Measurements from ENCODE around the gene MBD3L1. TPM values are rescaled to one million over a fixed set of nuclear protein-coding genes. Genes with fewer than 3 reads are reported as not detected.

MBD3L1 gene
- polyA plus RNA-seq, 1 of the 3 experiments (the other 2 are of a cell fraction): not detected

DNA sequence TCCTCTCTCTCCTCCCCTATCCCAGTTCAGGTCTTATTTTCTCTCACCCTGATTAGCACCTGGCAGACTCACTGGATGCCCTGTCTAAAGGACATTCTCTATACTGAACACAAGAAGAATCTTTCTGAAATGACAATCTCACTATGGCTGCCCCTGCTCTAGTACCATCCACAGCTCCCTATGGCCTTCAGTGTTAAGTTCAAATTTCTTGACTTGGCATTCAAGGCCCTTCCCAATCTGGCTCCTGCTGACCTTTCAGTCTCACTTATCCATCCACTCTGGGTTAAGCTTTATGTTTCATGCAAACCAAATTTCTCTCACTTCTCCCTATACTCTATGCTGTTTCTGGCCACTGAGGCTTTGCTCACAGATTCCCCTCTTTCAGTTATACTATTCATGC, 34.2 kb downstream of the MBD3L1 start:
- POLR2A ChIA-PET: no interaction called here

DNA sequence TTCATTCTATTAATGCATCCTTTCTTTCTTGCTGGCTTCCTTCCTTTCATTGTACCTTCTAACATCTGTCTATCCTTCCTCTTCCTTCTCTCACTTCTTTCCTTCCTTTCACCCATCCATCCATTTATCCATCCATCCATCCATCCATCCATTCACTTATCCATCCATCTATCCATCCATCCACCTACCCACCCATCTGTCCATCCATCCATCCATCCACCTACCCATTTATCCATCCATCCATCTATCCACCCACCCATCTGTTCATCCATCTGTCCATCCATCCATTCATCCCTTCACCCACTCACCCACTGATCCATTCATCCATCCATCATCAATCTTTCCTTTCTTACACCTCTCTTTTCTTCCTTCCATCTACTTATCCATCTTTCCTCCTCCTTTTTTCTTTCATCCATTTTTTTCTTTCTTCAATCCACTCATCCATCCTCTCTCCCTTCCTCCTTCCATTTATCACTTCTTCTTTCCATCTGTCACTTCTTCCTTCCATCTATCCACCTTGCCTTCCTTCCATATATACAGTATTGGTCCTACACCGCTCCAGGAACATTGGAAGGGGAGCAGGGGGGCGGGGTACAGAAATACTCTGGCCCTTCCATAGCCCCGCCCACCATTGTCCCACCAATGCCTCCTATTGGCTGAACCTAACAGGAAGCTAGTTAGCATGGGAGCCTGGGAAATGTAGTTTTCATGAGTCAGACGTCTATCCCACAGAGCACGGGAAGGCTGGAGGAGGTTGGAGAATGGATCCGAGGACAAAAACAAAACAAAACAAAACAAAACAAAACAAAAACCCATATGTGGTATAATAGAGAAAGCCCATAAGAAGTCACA, 45.9 kb downstream of the MBD3L1 start:
- no peaks in the 10 kb centered on the region for H3K36me3 ChIP-seq (replicated peaks in 1 of 2; ENCODE audit: control insufficient read depth in 1 of 2, insufficient read depth in 2 of 2, low read length in 1 of 2)
- no peaks in the 10 kb centered on the region for H3K9me3 ChIP-seq
- peak; percentile 53 for DNase-seq
- no peak overlapping the region for H3K9ac ChIP-seq
- H3F3A ChIP-seq (replicated peaks; ENCODE audit: insufficient read depth): no peaks in the 10 kb centered on the region
- 11% methylated on average over 6 of the region's 6 CpGs for WGBS (ENCODE audit: low lambda C conversion rate)
- H3K4me3 ChIP-seq (ENCODE audit: low read depth in 2 of 2, low read length in 1 of 2): no peak overlapping the region
- H4K20me1 ChIP-seq (ENCODE audit: insufficient read depth): no peaks in the 10 kb centered on the region
- no peaks in the 10 kb centered on the region for H3K4me1 ChIP-seq (ENCODE audit: control insufficient read depth in 1 of 2, insufficient read depth in 2 of 2, low read depth in 1 of 2, low read length in 1 of 2)
- CTCF ChIA-PET: no interaction called here
- H3K27ac ChIP-seq (ENCODE audit: low read depth in 2 of 2, low read length in 1 of 2): no peak overlapping the region
- H3K27me3 ChIP-seq (ENCODE audit: insufficient read depth): no peaks in the 10 kb centered on the region
- H3K9me2 ChIP-seq: no peaks in the 10 kb centered on the region
- H3K4me2 ChIP-seq: no peak overlapping the region
- POLR2A ChIA-PET: no interaction called here
- H2AFZ ChIP-seq (ENCODE audit: low read depth): no peak overlapping the region
- H3K79me2 ChIP-seq (ENCODE audit: insufficient read depth): no peaks in the 10 kb centered on the region
- TF ChIP-seq, protein P1, sequence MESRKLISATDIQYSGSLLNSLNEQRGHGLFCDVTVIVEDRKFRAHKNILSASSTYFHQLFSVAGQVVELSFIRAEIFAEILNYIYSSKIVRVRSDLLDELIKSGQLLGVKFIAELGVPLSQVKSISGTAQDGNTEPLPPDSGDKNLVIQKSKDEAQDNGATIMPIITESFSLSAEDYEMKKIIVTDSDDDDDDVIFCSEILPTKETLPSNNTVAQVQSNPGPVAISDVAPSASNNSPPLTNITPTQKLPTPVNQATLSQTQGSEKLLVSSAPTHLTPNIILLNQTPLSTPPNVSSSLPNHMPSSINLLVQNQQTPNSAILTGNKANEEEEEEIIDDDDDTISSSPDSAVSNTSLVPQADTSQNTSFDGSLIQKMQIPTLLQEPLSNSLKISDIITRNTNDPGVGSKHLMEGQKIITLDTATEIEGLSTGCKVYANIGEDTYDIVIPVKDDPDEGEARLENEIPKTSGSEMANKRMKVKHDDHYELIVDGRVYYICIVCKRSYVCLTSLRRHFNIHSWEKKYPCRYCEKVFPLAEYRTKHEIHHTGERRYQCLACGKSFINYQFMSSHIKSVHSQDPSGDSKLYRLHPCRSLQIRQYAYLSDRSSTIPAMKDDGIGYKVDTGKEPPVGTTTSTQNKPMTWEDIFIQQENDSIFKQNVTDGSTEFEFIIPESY (IDR thresholded peaks at IDR 0.05; ENCODE audit: borderline replicate concordance, low read depth): no peak
- TF ChIP-seq RXRA (IDR thresholded peaks at IDR 0.05; ENCODE audit: borderline replicate concordance, low read depth) (no peak), TEAD4 (IDR thresholded peaks at IDR 0.05; ENCODE audit: borderline replicate concordance, insufficient read depth) (no peak), FOSL2 (IDR thresholded peaks at IDR 0.05; ENCODE audit: borderline replicate concordance, low read depth) (no peak), TAF1 (IDR thresholded peaks at IDR 0.05; ENCODE audit: borderline replicate concordance, low read depth, low read length) (no peak), FOXM1 (IDR thresholded peaks at IDR 0.05; ENCODE audit: low read depth) (no peak)
- TF ChIP-seq, protein P2, sequence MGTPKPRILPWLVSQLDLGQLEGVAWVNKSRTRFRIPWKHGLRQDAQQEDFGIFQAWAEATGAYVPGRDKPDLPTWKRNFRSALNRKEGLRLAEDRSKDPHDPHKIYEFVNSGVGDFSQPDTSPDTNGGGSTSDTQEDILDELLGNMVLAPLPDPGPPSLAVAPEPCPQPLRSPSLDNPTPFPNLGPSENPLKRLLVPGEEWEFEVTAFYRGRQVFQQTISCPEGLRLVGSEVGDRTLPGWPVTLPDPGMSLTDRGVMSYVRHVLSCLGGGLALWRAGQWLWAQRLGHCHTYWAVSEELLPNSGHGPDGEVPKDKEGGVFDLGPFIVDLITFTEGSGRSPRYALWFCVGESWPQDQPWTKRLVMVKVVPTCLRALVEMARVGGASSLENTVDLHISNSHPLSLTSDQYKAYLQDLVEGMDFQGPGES (IDR thresholded peaks at IDR 0.05; ENCODE audit: low read depth, low read length): no peak

More for the DNA sequence above, 34.2 kb downstream of the MBD3L1 start:
- no peak overlapping the region for H3K27ac ChIP-seq (ENCODE audit: low read depth in 2 of 2, low read length in 1 of 2)
- no peak for DNase-seq
- no peaks in the 10 kb centered on the region for H3F3A ChIP-seq (replicated peaks; ENCODE audit: insufficient read depth)
- H4K20me1 ChIP-seq (ENCODE audit: insufficient read depth): no peaks in the 10 kb centered on the region
- H3K4me1 ChIP-seq (ENCODE audit: control insufficient read depth in 1 of 2, insufficient read depth in 2 of 2, low read depth in 1 of 2, low read length in 1 of 2): no peaks in the 10 kb centered on the region
- no peaks in the 10 kb centered on the region for H3K27me3 ChIP-seq (ENCODE audit: insufficient read depth)
- H3K4me2 ChIP-seq: no peak overlapping the region
- no peak overlapping the region for H3K9ac ChIP-seq
- H3K9me2 ChIP-seq: no peaks in the 10 kb centered on the region
- CTCF ChIA-PET: no interaction called here
- no peaks in the 10 kb centered on the region for H3K36me3 ChIP-seq (replicated peaks in 1 of 2; ENCODE audit: control insufficient read depth in 1 of 2, insufficient read depth in 2 of 2, low read length in 1 of 2)
- no peak overlapping the region for H3K4me3 ChIP-seq (ENCODE audit: low read depth in 2 of 2, low read length in 1 of 2)
- no peak for TF ChIP-seq GABPA (IDR thresholded peaks at IDR 0.05; ENCODE audit: low read depth)
- TF ChIP-seq FOXM1 (IDR thresholded peaks at IDR 0.05; ENCODE audit: low read depth): no peak
- TF ChIP-seq, protein P2 (IDR thresholded peaks at IDR 0.05; ENCODE audit: low read depth, low read length): no peak
- TF ChIP-seq, protein P3, sequence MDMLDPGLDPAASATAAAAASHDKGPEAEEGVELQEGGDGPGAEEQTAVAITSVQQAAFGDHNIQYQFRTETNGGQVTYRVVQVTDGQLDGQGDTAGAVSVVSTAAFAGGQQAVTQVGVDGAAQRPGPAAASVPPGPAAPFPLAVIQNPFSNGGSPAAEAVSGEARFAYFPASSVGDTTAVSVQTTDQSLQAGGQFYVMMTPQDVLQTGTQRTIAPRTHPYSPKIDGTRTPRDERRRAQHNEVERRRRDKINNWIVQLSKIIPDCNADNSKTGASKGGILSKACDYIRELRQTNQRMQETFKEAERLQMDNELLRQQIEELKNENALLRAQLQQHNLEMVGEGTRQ (IDR thresholded peaks at IDR 0.05; ENCODE audit: borderline replicate concordance, low read depth, low read length): no peak
- no peak for TF ChIP-seq TCF12 (IDR thresholded peaks at IDR 0.05)
- no peak for TF ChIP-seq RCOR1 (IDR thresholded peaks at IDR 0.05; ENCODE audit: low read length)
- no peak for TF ChIP-seq MEF2A (IDR thresholded peaks at IDR 0.05; ENCODE audit: borderline replicate concordance, low read depth)
- TF ChIP-seq TEAD4 (IDR thresholded peaks at IDR 0.05; ENCODE audit: borderline replicate concordance, insufficient read depth): no peak
- no peak for TF ChIP-seq RAD21 (IDR thresholded peaks at IDR 0.05; ENCODE audit: low read length)
- no peak for TF ChIP-seq POLR2AphosphoS5 (IDR thresholded peaks at IDR 0.05; ENCODE audit: low read depth, low read length)
- no peak for TF ChIP-seq YY1 (IDR thresholded peaks at IDR 0.05; ENCODE audit: low read depth)
- no peak for TF ChIP-seq RXRA (IDR thresholded peaks at IDR 0.05; ENCODE audit: borderline replicate concordance, low read depth)
- TF ChIP-seq EZH2phosphoT487 (IDR thresholded peaks at IDR 0.05; ENCODE audit: borderline replicate concordance, low read depth): no peak
- TF ChIP-seq, protein P1 (IDR thresholded peaks at IDR 0.05; ENCODE audit: borderline replicate concordance, low read depth): no peak
- TF ChIP-seq, protein P4, sequence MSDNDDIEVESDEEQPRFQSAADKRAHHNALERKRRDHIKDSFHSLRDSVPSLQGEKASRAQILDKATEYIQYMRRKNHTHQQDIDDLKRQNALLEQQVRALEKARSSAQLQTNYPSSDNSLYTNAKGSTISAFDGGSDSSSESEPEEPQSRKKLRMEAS (IDR thresholded peaks at IDR 0.05; ENCODE audit: low read depth): no peak
- H3K9me3 ChIP-seq: no peaks in the 10 kb centered on the region
- H2AFZ ChIP-seq (ENCODE audit: low read depth): no peak overlapping the region
- no peaks in the 10 kb centered on the region for H3K79me2 ChIP-seq (ENCODE audit: insufficient read depth)
